HuH-7.5 (cell line): ENCODE measurements around the gene PHLPP1.

Source experiments
- DNase-seq: peaks from one replicate; pipeline ENCODE4 v3.0.0; 2011; ENCODE audit warnings: low spot score

The PHLPP1 gene

GRCh38 chr18:62811674-62812073, 96.3 kb downstream of the PHLPP1 start:
- no peak for DNase-seq

- DNase-seq = no peak
Observed at GRCh38 chr18:62812242-62812641, 96.9 kb downstream of the PHLPP1 start.

- no peak for DNase-seq
Observed at GRCh38 chr18:62812876-62813275, 97.5 kb downstream of the PHLPP1 start.

GRCh38 chr18:62814132-62814759, 98.9 kb downstream of the PHLPP1 start:
- no peak for DNase-seq

GRCh38 chr18:62825382-62825781, 110.0 kb downstream of the PHLPP1 start:
- no peak for DNase-seq

GRCh38 chr18:62827397-62827796, 112.1 kb downstream of the PHLPP1 start:
- DNase-seq = no peak

GRCh38 chr18:62828091-62828640, 112.8 kb downstream of the PHLPP1 start:
- no peak for DNase-seq

GRCh38 chr18:62828852-62829251, 113.5 kb downstream of the PHLPP1 start:
- DNase-seq = no peak

- DNase-seq = no peak
Observed at GRCh38 chr18:62829936-62830335, 114.6 kb downstream of the PHLPP1 start.

GRCh38 chr18:62832282-62832681, 116.9 kb downstream of the PHLPP1 start:
- no peak for DNase-seq

- no peak for DNase-seq
Observed at GRCh38 chr18:62833494-62833893, 118.2 kb downstream of the PHLPP1 start.

- no peak for DNase-seq
Observed at GRCh38 chr18:62834715-62835114, 119.4 kb downstream of the PHLPP1 start.

- no peak for DNase-seq
Observed at GRCh38 chr18:62837011-62837410, 121.7 kb downstream of the PHLPP1 start.

- no peak for DNase-seq
Observed at GRCh38 chr18:62838475-62839098, 123.2 kb downstream of the PHLPP1 start.

GRCh38 chr18:62839874-62840713, 124.8 kb downstream of the PHLPP1 start:
- no peak for DNase-seq

- DNase-seq = no peak
Observed at GRCh38 chr18:62841405-62841804, 126.1 kb downstream of the PHLPP1 start.

- DNase-seq = no peak
Observed at GRCh38 chr18:62842898-62843297, 127.6 kb downstream of the PHLPP1 start.

- no peak for DNase-seq
Observed at GRCh38 chr18:62844850-62845643, 129.7 kb downstream of the PHLPP1 start.

GRCh38 chr18:62846313-62846712, 131.0 kb downstream of the PHLPP1 start:
- no peak for DNase-seq

GRCh38 chr18:62847081-62847480, 131.7 kb downstream of the PHLPP1 start:
- no peak for DNase-seq

- no peak for DNase-seq
Observed at GRCh38 chr18:62848946-62849345, 133.6 kb downstream of the PHLPP1 start.
